GM12801 (cell line): ENCODE measurements around the gene CNRIP1.

Source experiments
- CTCF ChIP-seq: IDR thresholded peaks from one replicate; pipeline ENCODE4 v1.5.1; 2011; ENCODE audit warnings: control low read depth; ENCODE audit not compliant: insufficient read length; ENCODE audit errors: extremely low read depth

CNRIP1 gene

GRCh38 chr2:68278169-68278568 is 41.6 kb downstream of the CNRIP1 start:
- TF ChIP-seq CTCF, result no peak

- TF ChIP-seq CTCF, result no peak
These were observed 45.7 kb downstream of the CNRIP1 start for GRCh38 chr2:68274022-68274421.

- TF ChIP-seq CTCF, result no peak
These were observed 47.3 kb downstream of the CNRIP1 start for GRCh38 chr2:68272246-68272994.

GRCh38 chr2:68266655-68267054 is 53.1 kb downstream of the CNRIP1 start:
- TF ChIP-seq CTCF, result no peak

GRCh38 chr2:68263632-68264031 is 56.1 kb downstream of the CNRIP1 start:
- TF ChIP-seq CTCF, result no peak

- TF ChIP-seq CTCF, result no peak
These were observed 60.9 kb downstream of the CNRIP1 start for GRCh38 chr2:68258851-68259250.

- no peak for TF ChIP-seq CTCF
These were observed 63.7 kb downstream of the CNRIP1 start for GRCh38 chr2:68256093-68256450.
